Psoas muscle (tissue), 8 donors: ENCODE results near the gene SRF. TPM values are rescaled to one million over a fixed set of nuclear protein-coding genes. Genes with fewer than 3 reads are reported as not detected.
A peak's percentile ranks its signal among the peaks of the same experiment; 100 is the strongest.

Source experiments
- ATAC-seq, 4 donors: fragments of 200-7000 bp; cut with Tn5 transposase; one replicate each; pipeline ENCODE4 v1.9.1; 2020; ENCODE audit warnings: moderate library complexity in 3 of 4, mild to moderate bottlenecking in 2 of 4
- DNase-seq, 2 donors: peaks; one replicate each; pipeline ENCODE4 v3.0.0-alpha.2; 2020
- H3K27ac ChIP-seq: fragments of 200-600 bp; one replicate; pipeline ENCODE4 v1.8.0; 2022
- H3K27me3 ChIP-seq, 3 donors: fragments of 200-600 bp in 1 of 3; one replicate each; pipeline versions ENCODE4 v1.6.1 to v1.8.0; 2013 to 2022; ENCODE audit warnings: low read length in 2 of 3, mild to moderate bottlenecking in 2 of 3, moderate library complexity in 1 of 3; ENCODE audit not compliant: insufficient read depth in 3 of 3
- H3K36me3 ChIP-seq, 2 donors: fragments of 200-600 bp in 1 of 2; one replicate each; pipeline versions ENCODE4 v1.6.1 to v1.8.0; 2013 to 2022; ENCODE audit warnings: low read depth in 1 of 2, mild to moderate bottlenecking in 1 of 2, moderate library complexity in 1 of 2; ENCODE audit not compliant: insufficient read depth in 1 of 2
- H3K4me1 ChIP-seq: fragments of 200-600 bp; one replicate; pipeline ENCODE4 v1.8.0; 2022
- H3K4me3 ChIP-seq: fragments of 200-600 bp; one replicate; pipeline ENCODE4 v1.8.0; 2022; ENCODE audit warnings: mild to moderate bottlenecking
- H3K9me3 ChIP-seq: fragments of 200-600 bp; one replicate; pipeline ENCODE4 v1.8.0; 2022
- CTCF ChIP-seq: fragments of 200-600 bp; IDR thresholded peaks from one replicate; pipeline ENCODE4 v1.8.0; 2022; ENCODE audit warnings: antibody characterized with exemption
- WGBS, 3 donors: extraction: QIAGEN DNeasy Blood & Tissue Kit; methylation state at CpG; one replicate each; pipeline versions ENCODE4 v1.1.6 to v1.1.7; 2013; 5-methylcytosine and 5-hydroxymethylcytosine counted together
- intact Hi-C, 2 donors: fragments of 100-400 bp; cut with DNase I; formaldehyde crosslinking; loops; one replicate each; pipeline versions ENCODE4 v1.11.0 to v1.14.2; 2022
- polyA plus RNA-seq, 3 donors: library from polyadenylated mRNA; stranded (reverse); fragments of 200-250 nt; gene quantifications; one replicate each; pipeline ENCODE4 v1.2.3, GENCODE V29; 2013
- total RNA-seq, 4 donors: library from RNA; stranded (reverse); fragmentation: NEBNext Ultra II Directional in 2 of 4; extraction: Animal tissue kit (Norgen Biotek cat#: 25700) in 2 of 4; gene quantifications; one replicate each; pipeline versions ENCODE4 v1.2.1 to v1.2.4, GENCODE V29; 2021 to 2023
- donor health status: healthy with polysubstance abuse.
- donor health status: DM: no; HTN: no; CAD: no; lungs with moderate emphysema.
- donor health status: Bipolar disorder and iron deficiency.
- donor health status: healthy.
- donor health status: DM: yes; HTN: yes; CAD: no.
- donor health status: DM: no; HTN: no; CAD: no.
- donor health status: DM: no; HTN: no; CAD: no.
- donor health status: DM: yes; HTN: yes; CAD: no.

Gene SRF
- total and polyA plus RNA-seq, 7 donors: 26.3 to 57.7 (median 39.3) TPM

GRCh38 chr6:43219119-43219518 lies 48.0 kb downstream of the SRF start:
- ATAC-seq (no peak), DNase-seq (peak in 1 of 2 donors; percentile 21)
- Histone ChIP-seq H3K27me3 (no peaks in the 10 kb centered on the region), H3K27ac (no peak overlapping the region), H3K9me3 (no peaks in the 10 kb centered on the region), H3K4me3 (no peak overlapping the region), H3K4me1 (no peaks in the 10 kb centered on the region), H3K36me3 (peaks cover 7 to 56% of the 10 kb centered on the region in 2 donors)
- 87 to 96% (median 96%) methylated on average over 3 of the region's 3 CpGs for WGBS, 3 donors
- intact Hi-C loops: no loop called here
- TF ChIP-seq CTCF: no peak

GRCh38 chr6:43219814-43220213 lies 48.7 kb downstream of the SRF start:
- Histone ChIP-seq H3K27ac (no peak overlapping the region), H3K4me3 (no peak overlapping the region), H3K27me3 (no peaks in the 10 kb centered on the region), H3K9me3 (no peaks in the 10 kb centered on the region), H3K36me3 (peaks cover 7 to 59% of the 10 kb centered on the region in 2 donors), H3K4me1 (no peaks in the 10 kb centered on the region)
- WGBS, 3 donors: 87 to 90% (median 89%) methylated on average over 7 of the region's 7 CpGs
- intact Hi-C loops: no loop called here
- no peak for TF ChIP-seq CTCF
- peak in 1 of 2 donors; percentile 15 for DNase-seq
- ATAC-seq: no peak

GRCh38 chr6:43220439-43220951 lies 49.4 kb downstream of the SRF start:
- no peaks in the 10 kb centered on the region for H3K4me1 ChIP-seq
- H3K27me3 ChIP-seq: no peaks in the 10 kb centered on the region
- 88 to 91% (median 90%) methylated on average over 14 to 16 of the region's 16 CpGs for WGBS, 3 donors
- DNase-seq (peak in 1 of 2 donors; percentile 46), ATAC-seq (no peak)
- TF ChIP-seq CTCF: no peak
- intact Hi-C loops: no loop called here
- H3K27ac ChIP-seq: no peak overlapping the region
- peaks cover 5 to 56% of the 10 kb centered on the region in 2 donors for H3K36me3 ChIP-seq
- no peak overlapping the region for H3K4me3 ChIP-seq
- no peaks in the 10 kb centered on the region for H3K9me3 ChIP-seq

- Histone ChIP-seq H3K27me3 (no peaks in the 10 kb centered on the region), H3K36me3 (peaks cover 5 to 56% of the 10 kb centered on the region in 2 donors), H3K4me1 (no peaks in the 10 kb centered on the region), H3K9me3 (no peaks in the 10 kb centered on the region), H3K4me3 (no peak overlapping the region), H3K27ac (no peak overlapping the region)
- ATAC-seq (peak in 3 of 4 donors; percentile 21 to 31 (median 23)), DNase-seq (peak in 1 of 2 donors; percentile 35)
- intact Hi-C loops: no loop called here
- no peak for TF ChIP-seq CTCF
- 54 to 70% (median 56%) methylated on average over 20 of the region's 20 CpGs for WGBS, 3 donors
Measured at GRCh38 chr6:43221046-43221972, 50.2 kb downstream of the SRF start.
